ENCODE data around the gene RGS3. TPM values are rescaled to one million over a fixed set of nuclear protein-coding genes. Genes with fewer than 3 reads are reported as not detected.
A peak's percentile ranks its signal among the peaks of the same experiment; 100 is the strongest.

Gene RGS3
- total RNA-seq, 1 experiment from 2014 or later = 71.1 TPM

GRCh38 chr9:113506090-113506589 is 42.6 kb downstream of the RGS3 start:
- Mint-ChIP-seq H3K4me3 (ENCODE audit: unreplicated experiment) (no peak overlapping the region), H3K9me3 (ENCODE audit: unreplicated experiment) (no peaks in the 10 kb centered on the region), H3K36me3 (ENCODE audit: insufficient read depth, unreplicated experiment) (peaks cover 84% of the 10 kb centered on the region), H3K27ac (ENCODE audit: unreplicated experiment) (no peak overlapping the region), H3K4me1 (ENCODE audit: low read depth, unreplicated experiment) (peaks cover 7% of the 10 kb centered on the region), H3K27me3 (ENCODE audit: insufficient read depth, unreplicated experiment) (no peaks in the 10 kb centered on the region)
- TF ChIP-seq CTCF (IDR thresholded peaks at IDR 0.05; ENCODE audit: insufficient read depth in 1 of 2, low read depth in 1 of 2, low read length in 1 of 2, severe bottlenecking in 1 of 2, unreplicated experiment in 1 of 2) = no peak
- Histone ChIP-seq H3K4me1 (no peaks in the 10 kb centered on the region), H3K27me3 (replicated peaks; ENCODE audit: control insufficient read depth, insufficient read depth, low read length) (no peaks in the 10 kb centered on the region), H3K4me3 (ENCODE audit: low read depth, low read length) (no peak overlapping the region), H3K9me3 (no peaks in the 10 kb centered on the region), H3K36me3 (ENCODE audit: control insufficient read depth, insufficient read depth, low read length) (peaks cover 1% of the 10 kb centered on the region; the same call in 1 of the 2 replicates)
- ChIA-PET CTCF (no interaction called here), POLR2A (no interaction called here)
- no peak for DNase-seq
- intact Hi-C loops (cut with micrococcal nuclease; ENCODE audit: unreplicated experiment) = loop anchor here (5.0 kb wide), 1 partner anchor 59 kb away; no protein-coding TSS in a partner anchor
- BruUV-seq (replicated peaks) = no TSS peak

GRCh38 chr9:113507256-113507655 is 43.7 kb downstream of the RGS3 start:
- intact Hi-C loops (cut with micrococcal nuclease; ENCODE audit: unreplicated experiment) = loop anchor here (5.0 kb wide), 1 partner anchor 60 kb away; no protein-coding TSS in a partner anchor
- ChIA-PET POLR2A (interaction anchor here (0.6 kb wide), 1 partner anchor 543 kb away, joined by 3 read pairs; no protein-coding TSS in a partner anchor), CTCF (no interaction called here)
- H3K4me1 ChIP-seq = no peaks in the 10 kb centered on the region
- Mint-ChIP-seq H3K27me3 (ENCODE audit: insufficient read depth, unreplicated experiment) (no peaks in the 10 kb centered on the region), H3K9me3 (ENCODE audit: unreplicated experiment) (no peaks in the 10 kb centered on the region), H3K4me3 (ENCODE audit: unreplicated experiment) (no peak overlapping the region), H3K4me1 (ENCODE audit: low read depth, unreplicated experiment) (peaks cover 7% of the 10 kb centered on the region), H3K27ac (ENCODE audit: unreplicated experiment) (no peak overlapping the region), H3K36me3 (ENCODE audit: insufficient read depth, unreplicated experiment) (peaks cover 92% of the 10 kb centered on the region)
- no peak for DNase-seq
- no peak for TF ChIP-seq CTCF (IDR thresholded peaks at IDR 0.05; ENCODE audit: insufficient read depth in 1 of 2, low read depth in 1 of 2, low read length in 1 of 2, severe bottlenecking in 1 of 2, unreplicated experiment in 1 of 2)
- no TSS peak for BruUV-seq (replicated peaks)
- H3K27me3 ChIP-seq (replicated peaks; ENCODE audit: control insufficient read depth, insufficient read depth, low read length) = no peaks in the 10 kb centered on the region
- H3K4me3 ChIP-seq (ENCODE audit: low read depth, low read length) = no peak overlapping the region
- no peaks in the 10 kb centered on the region for H3K9me3 ChIP-seq
- peaks cover 1% of the 10 kb centered on the region; the same call in 1 of the 2 replicates for H3K36me3 ChIP-seq (ENCODE audit: control insufficient read depth, insufficient read depth, low read length)

- no peaks in the 10 kb centered on the region for H3K9me3 Mint-ChIP-seq (ENCODE audit: unreplicated experiment)
- Histone ChIP-seq H3K36me3 (ENCODE audit: control insufficient read depth, insufficient read depth, low read length) (peaks cover 1% of the 10 kb centered on the region; the same call in 1 of the 2 replicates), H3K27me3 (replicated peaks; ENCODE audit: control insufficient read depth, insufficient read depth, low read length) (no peaks in the 10 kb centered on the region), H3K4me3 (ENCODE audit: low read depth, low read length) (no peak overlapping the region), H3K4me1 (no peaks in the 10 kb centered on the region), H3K9me3 (no peaks in the 10 kb centered on the region)
- BruUV-seq (replicated peaks) = no TSS peak
- H3K36me3 Mint-ChIP-seq (ENCODE audit: insufficient read depth, unreplicated experiment) = peaks cover 93% of the 10 kb centered on the region
- H3K27me3 Mint-ChIP-seq (ENCODE audit: insufficient read depth, unreplicated experiment) = no peaks in the 10 kb centered on the region
- peak in 1 of 2 experiments; percentile 17 for TF ChIP-seq CTCF (IDR thresholded peaks at IDR 0.05; ENCODE audit: insufficient read depth in 1 of 2, low read depth in 1 of 2, low read length in 1 of 2, severe bottlenecking in 1 of 2, unreplicated experiment in 1 of 2)
- intact Hi-C loops (cut with micrococcal nuclease; ENCODE audit: unreplicated experiment) = loop anchor here (5.0 kb wide), 1 partner anchor 61 kb away; no protein-coding TSS in a partner anchor
- H3K27ac Mint-ChIP-seq (ENCODE audit: unreplicated experiment) = no peak overlapping the region
- no peak overlapping the region for H3K4me3 Mint-ChIP-seq (ENCODE audit: unreplicated experiment)
- peak in 1 of 2 experiments; percentile 36 for DNase-seq
- CTCF ChIA-PET = interaction anchor here (0.6 kb wide), 1 partner anchor 83 kb away, joined by 3 read pairs; no protein-coding TSS in a partner anchor
- no peaks in the 10 kb centered on the region for H3K4me1 Mint-ChIP-seq (ENCODE audit: low read depth, unreplicated experiment)
- POLR2A ChIA-PET = no interaction called here
Measured at GRCh38 chr9:113508111-113508749, 44.7 kb downstream of the RGS3 start.
